Renal cortex interstitium (tissue), 11 donors: ENCODE data around the gene TNFRSF25. TPM values are rescaled to one million over a fixed set of nuclear protein-coding genes. Genes with fewer than 3 reads are reported as not detected.

Source experiments
- DNase-seq, 11 donors: peaks; one replicate each; pipeline ENCODE4 v3.0.0-alpha.2; 2013; ENCODE audit warnings: low read depth in 9 of 11, low spot score in 4 of 11; ENCODE audit errors: extremely low read depth in 1 of 11
- polyA plus RNA-seq, 3 donors: library from polyadenylated mRNA; unstranded; fragments of 120-200 nt; gene quantifications; one replicate each; pipeline ENCODE4 v1.2.1, GENCODE V29; 2013; ENCODE audit not compliant: insufficient read length in 3 of 3

TNFRSF25 gene
- polyA plus RNA-seq, 3 donors: 9.0 to 25.7 (median 16.6) TPM

GRCh38 chr1:6414881-6415626 lies 50.9 kb downstream of the TNFRSF25 start:
- no peak for DNase-seq

GRCh38 chr1:6414443-6414844 lies 51.5 kb downstream of the TNFRSF25 start:
- no peak for DNase-seq

GRCh38 chr1:6412896-6413295 lies 53.1 kb downstream of the TNFRSF25 start:
- no peak for DNase-seq

Other genes starting within 250 kb of the TNFRSF25 start
- gene ICMT, start 230.2 kb downstream of the TNFRSF25 start, polyA plus RNA-seq: 10 to 100 TPM; 52.9 to 62.4 (median 59.3) TPM
- not detected for gene HES3, start 222.0 kb downstream of the TNFRSF25 start, polyA plus RNA-seq
- 1 to 10 TPM; 4.7 to 8.7 (median 6.9) TPM for gene GPR153, start 205.1 kb downstream of the TNFRSF25 start, polyA plus RNA-seq
- 10 to 100 TPM; 24.7 to 36.6 (median 34.0) TPM for gene ACOT7, start 72.4 kb downstream of the TNFRSF25 start, polyA plus RNA-seq
- under 1 TPM; 0.17 to 0.89 (median 0.33) TPM for gene HES2, start 46.3 kb downstream of the TNFRSF25 start, polyA plus RNA-seq
- 10 to 100 TPM; 12.4 to 31.4 (median 15.6) TPM for gene ESPN, start 41.4 kb downstream of the TNFRSF25 start, polyA plus RNA-seq
- 10 to 100 TPM; 12.8 to 24.6 (median 18.4) TPM for gene PLEKHG5, start 25.5 kb upstream of the TNFRSF25 start, polyA plus RNA-seq
- gene NOL9, start 88.3 kb upstream of the TNFRSF25 start, polyA plus RNA-seq: 10 to 100 TPM; 14.8 to 18.5 (median 18.1) TPM
- under 1 TPM in 2 of 3 donors, not detected in 1; 0.06 to 0.29 TPM for gene TAS1R1, start 89.1 kb upstream of the TNFRSF25 start, polyA plus RNA-seq
- 10 to 100 TPM; 26.0 to 40.0 (median 34.0) TPM for gene ZBTB48, start 113.8 kb upstream of the TNFRSF25 start, polyA plus RNA-seq
- gene KLHL21, start 136.7 kb upstream of the TNFRSF25 start, polyA plus RNA-seq: 10 to 100 TPM; 12.1 to 17.7 (median 15.4) TPM
- gene PHF13, start 147.6 kb upstream of the TNFRSF25 start, polyA plus RNA-seq: 10 to 100 TPM; 25.2 to 27.1 (median 26.9) TPM
- gene THAP3, start 158.7 kb upstream of the TNFRSF25 start, polyA plus RNA-seq: 10 to 100 TPM; 16.3 to 25.6 (median 20.3) TPM
- 10 to 100 TPM; 61.0 to 74.3 (median 67.2) TPM for gene DNAJC11, start 235.6 kb upstream of the TNFRSF25 start, polyA plus RNA-seq